Spinal cord (tissue), 10 donors: ENCODE data around the gene SPNS1. TPM values are rescaled to one million over a fixed set of nuclear protein-coding genes. Genes with fewer than 3 reads are reported as not detected.
A peak's percentile ranks its signal among the peaks of the same experiment; 100 is the strongest.
"Not testable (repeated sequence)": the region's sequence is repeated elsewhere in the genome, so short reads cannot be mapped to it uniquely, and the experiment has no call there.

Experiments
- DNase-seq, 6 donors: peaks; one replicate each; pipeline versions ENCODE4 v3.0.0 to v3.0.0-alpha.2; 2013 to 2015; ENCODE audit warnings: low spot score in 6 of 6, low read depth in 4 of 6
- H3K27ac ChIP-seq: one replicate; pipeline ENCODE4 v1.5.1; 2013; ENCODE audit warnings: low read depth, low read length, control low read depth
- H3K27me3 ChIP-seq: one replicate; pipeline ENCODE4 v1.6.1; 2013; ENCODE audit warnings: low read length; ENCODE audit not compliant: control insufficient read depth, insufficient read depth
- H3K36me3 ChIP-seq: one replicate; pipeline ENCODE4 v1.6.1; 2013; ENCODE audit warnings: low read length; ENCODE audit not compliant: control insufficient read depth, insufficient read depth
- H3K4me1 ChIP-seq: one replicate; pipeline ENCODE4 v1.6.1; 2013; ENCODE audit warnings: low read length; ENCODE audit not compliant: control insufficient read depth, insufficient read depth
- H3K4me3 ChIP-seq: one replicate; pipeline ENCODE4 v1.5.1; 2013; ENCODE audit warnings: low read depth, low read length, control low read depth
- H3K9me3 ChIP-seq: one replicate; pipeline ENCODE4 v1.6.1; 2013; ENCODE audit warnings: low read length; ENCODE audit not compliant: control insufficient read depth, insufficient read depth
- WGBS: methylation state at CpG from one replicate; pipeline ENCODE4 v1.1.5; 2013; ENCODE audit warnings: missing lambda C conversion rate; ENCODE audit not compliant: insufficient coverage; 5-methylcytosine and 5-hydroxymethylcytosine counted together
- polyA plus RNA-seq, 2 donors: library from polyadenylated mRNA; unstranded; fragments of 120-200 nt; gene quantifications; one replicate each; pipeline ENCODE4 v1.2.1, GENCODE V29; 2013; ENCODE audit not compliant: insufficient read length in 2 of 2
- total RNA-seq, 2 donors: library from RNA; depleted of rRNA in 1 of 2; stranded (reverse); fragments of 120-200 nt in 1 of 2; fragments of >200 nt in 1 of 2; gene quantifications; one replicate each; pipeline versions ENCODE4 v1.2.3 to v1.2.4, GENCODE V29; 2013 to 2014
- donor health status: healthy.

Gene SPNS1
- total and polyA plus RNA-seq, 4 donors = 18.4 to 66.9 (median 41.3) TPM

GRCh38 chr16:28933171-28933570, 41.4 kb upstream of the SPNS1 start:
- WGBS = 62% methylated on average over 7 of the region's 8 CpGs
- Histone ChIP-seq H3K27me3 (no peaks in the 10 kb centered on the region), H3K9me3 (no peaks in the 10 kb centered on the region), H3K4me3 (no peak overlapping the region), H3K36me3 (no peaks in the 10 kb centered on the region), H3K4me1 (peaks cover 6% of the 10 kb centered on the region), H3K27ac (no peak overlapping the region)
- DNase-seq = no peak

- Histone ChIP-seq H3K27ac (no peak overlapping the region), H3K4me1 (peaks cover 6% of the 10 kb centered on the region), H3K27me3 (no peaks in the 10 kb centered on the region), H3K4me3 (no peak overlapping the region), H3K36me3 (no peaks in the 10 kb centered on the region), H3K9me3 (no peaks in the 10 kb centered on the region)
- DNase-seq = no peak
- WGBS = 93% methylated on average over 3 of the region's 4 CpGs
These were observed 39.2 kb upstream of the SPNS1 start for GRCh38 chr16:28935346-28935745.

- H3K9me3 ChIP-seq = no peaks in the 10 kb centered on the region
- peaks cover 6% of the 10 kb centered on the region for H3K4me1 ChIP-seq
- peak overlapping the region; percentile 24 for H3K4me3 ChIP-seq
- DNase-seq = peak in 2 of 6 donors; percentile 71 to 76
- no peak overlapping the region for H3K27ac ChIP-seq
- no peaks in the 10 kb centered on the region for H3K36me3 ChIP-seq
- no peaks in the 10 kb centered on the region for H3K27me3 ChIP-seq
- WGBS = 20% methylated on average over 35 of the region's 36 CpGs
These were observed 38.4 kb upstream of the SPNS1 start for GRCh38 chr16:28935924-28936783.

- Histone ChIP-seq H3K27ac (no peak overlapping the region), H3K4me1 (peaks cover 6% of the 10 kb centered on the region), H3K4me3 (no peak overlapping the region), H3K36me3 (no peaks in the 10 kb centered on the region), H3K27me3 (no peaks in the 10 kb centered on the region), H3K9me3 (no peaks in the 10 kb centered on the region)
- no peak for DNase-seq
- WGBS = 60% methylated on average over 19 of the region's 26 CpGs
These were observed 37.8 kb upstream of the SPNS1 start for GRCh38 chr16:28936784-28937155.

GRCh38 chr16:28937222-28937876, 37.2 kb upstream of the SPNS1 start:
- DNase-seq = no peak
- peaks cover 6% of the 10 kb centered on the region for H3K4me1 ChIP-seq
- WGBS = 82% methylated on average over 6 of the region's 14 CpGs
- no peak overlapping the region for H3K4me3 ChIP-seq
- no peaks in the 10 kb centered on the region for H3K36me3 ChIP-seq
- no peak overlapping the region for H3K27ac ChIP-seq
- no peaks in the 10 kb centered on the region for H3K9me3 ChIP-seq
- no peaks in the 10 kb centered on the region for H3K27me3 ChIP-seq

GRCh38 chr16:28938721-28939120, 35.9 kb upstream of the SPNS1 start:
- Histone ChIP-seq H3K4me1 (peaks cover 6% of the 10 kb centered on the region), H3K9me3 (no peaks in the 10 kb centered on the region), H3K36me3 (no peaks in the 10 kb centered on the region), H3K4me3 (no peak overlapping the region), H3K27ac (no peak overlapping the region), H3K27me3 (no peaks in the 10 kb centered on the region)
- DNase-seq = no peak
- WGBS = 71% methylated on average over 5 of the region's 7 CpGs

GRCh38 chr16:28939825-28940224, 34.8 kb upstream of the SPNS1 start:
- not testable (repeated sequence) for DNase-seq, H3K4me3 ChIP-seq, H3K4me1 ChIP-seq, H3K36me3 ChIP-seq, H3K27me3 ChIP-seq, H3K27ac ChIP-seq, H3K9me3 ChIP-seq
- WGBS = 81% methylated on average over 4 of the region's 7 CpGs

GRCh38 chr16:28943281-28943680, 31.3 kb upstream of the SPNS1 start:
- H3K27ac ChIP-seq = no peak overlapping the region
- no peak for DNase-seq
- no peaks in the 10 kb centered on the region for H3K9me3 ChIP-seq
- no peak overlapping the region for H3K4me3 ChIP-seq
- no peaks in the 10 kb centered on the region for H3K36me3 ChIP-seq
- no peaks in the 10 kb centered on the region for H3K27me3 ChIP-seq
- H3K4me1 ChIP-seq = peaks cover 10% of the 10 kb centered on the region

- no peaks in the 10 kb centered on the region for H3K27me3 ChIP-seq
- DNase-seq = no peak
- peaks cover 20% of the 10 kb centered on the region for H3K4me1 ChIP-seq
- H3K4me3 ChIP-seq = no peak overlapping the region
- WGBS = no CpG with 5 or more reads among the region's 4 CpGs
- H3K27ac ChIP-seq = no peak overlapping the region
- H3K36me3 ChIP-seq = no peaks in the 10 kb centered on the region
- H3K9me3 ChIP-seq = no peaks in the 10 kb centered on the region
These were observed 27.9 kb upstream of the SPNS1 start for GRCh38 chr16:28946681-28947080.
